GM21526 (cell line): ENCODE results near the gene VWDE.
"Not testable (repeated sequence)": the region's sequence is repeated elsewhere in the genome, so short reads cannot be mapped to it uniquely, and the experiment has no call there.

Experiments
- ATAC-seq: cut with Tn5 transposase; IDR thresholded peaks from one replicate; pipeline ENCODE4 v1.9.1; 2021; ENCODE audit warnings: moderate library complexity; ENCODE audit not compliant: unreplicated experiment, low FRiP score

The VWDE gene

GRCh38 chr7:12402365-12402725, 1.3 kb downstream of the VWDE start:
- ATAC-seq, result no peak

- ATAC-seq, result no peak
These were observed 1.9 kb downstream of the VWDE start for GRCh38 chr7:12401538-12402364.

GRCh38 chr7:12398186-12398585, 5.5 kb downstream of the VWDE start:
- no peak for ATAC-seq

GRCh38 chr7:12397671-12398070, 6.0 kb downstream of the VWDE start:
- ATAC-seq, result no peak

GRCh38 chr7:12396670-12397069, 7.0 kb downstream of the VWDE start:
- not testable (repeated sequence) for ATAC-seq

- ATAC-seq, result no peak
These were observed 11.6 kb downstream of the VWDE start for GRCh38 chr7:12391922-12392615.

GRCh38 chr7:12389089-12389700, 14.5 kb downstream of the VWDE start:
- peak; percentile 99 for ATAC-seq

- no peak for ATAC-seq
These were observed 17.3 kb downstream of the VWDE start for GRCh38 chr7:12386313-12386740.

- no peak for ATAC-seq
These were observed 18.3 kb downstream of the VWDE start for GRCh38 chr7:12385364-12385786.

- ATAC-seq, result no peak
These were observed 20.3 kb downstream of the VWDE start for GRCh38 chr7:12383377-12383776.

GRCh38 chr7:12378389-12378788, 25.3 kb downstream of the VWDE start:
- no peak for ATAC-seq

GRCh38 chr7:12377406-12377805, 26.3 kb downstream of the VWDE start:
- no peak for ATAC-seq

GRCh38 chr7:12373580-12374263, 29.9 kb downstream of the VWDE start:
- ATAC-seq, result no peak

- no peak for ATAC-seq
These were observed 33.4 kb downstream of the VWDE start for GRCh38 chr7:12370249-12370648.

GRCh38 chr7:12369756-12370155, 33.9 kb downstream of the VWDE start:
- no peak for ATAC-seq

- ATAC-seq, result no peak
These were observed 34.6 kb downstream of the VWDE start for GRCh38 chr7:12369072-12369471.

- ATAC-seq, result no peak
These were observed 42.7 kb downstream of the VWDE start for GRCh38 chr7:12360948-12361347.

- ATAC-seq, result no peak
These were observed 45.0 kb downstream of the VWDE start for GRCh38 chr7:12358694-12359093.

GRCh38 chr7:12357508-12357907, 46.2 kb downstream of the VWDE start:
- peak; percentile 97 for ATAC-seq

- no peak for ATAC-seq
These were observed 51.8 kb downstream of the VWDE start for GRCh38 chr7:12351843-12352242.

- ATAC-seq, result no peak
These were observed 52.7 kb downstream of the VWDE start for GRCh38 chr7:12350971-12351370.
